Left kidney (tissue), 8 donors: ENCODE measurements around the gene GPX6. TPM values are rescaled to one million over a fixed set of nuclear protein-coding genes. Genes with fewer than 3 reads are reported as not detected.
"Not testable (repeated sequence)": the region's sequence is repeated elsewhere in the genome, so short reads cannot be mapped to it uniquely, and the experiment has no call there.

ENCODE experiments used
- DNase-seq: peaks from one replicate; pipeline ENCODE4 v3.0.0-alpha.2; 2013
- long read RNA-seq, 8 donors: transcript quantifications; one replicate each; lab custom pipeline, GENCODE V29; 2026
- polyA plus RNA-seq: library from polyadenylated mRNA; unstranded; fragments of 120-200 nt; gene quantifications from one replicate; pipeline ENCODE4 v1.2.1, GENCODE V29; 2013; ENCODE audit not compliant: insufficient read length

GPX6 gene, protein sequence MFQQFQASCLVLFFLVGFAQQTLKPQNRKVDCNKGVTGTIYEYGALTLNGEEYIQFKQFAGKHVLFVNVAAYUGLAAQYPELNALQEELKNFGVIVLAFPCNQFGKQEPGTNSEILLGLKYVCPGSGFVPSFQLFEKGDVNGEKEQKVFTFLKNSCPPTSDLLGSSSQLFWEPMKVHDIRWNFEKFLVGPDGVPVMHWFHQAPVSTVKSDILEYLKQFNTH
- polyA plus RNA-seq = not detected
- long read RNA-seq, donor 1 = 0 reads
- long read RNA-seq, donor 2 = 0 reads
- long read RNA-seq, donor 3 = 0 reads
- long read RNA-seq, donor 4 = 0 reads
- long read RNA-seq, donor 5 = 0 reads
- long read RNA-seq, donor 6 = 0 reads
- long read RNA-seq, donor 7 = 0 reads
- long read RNA-seq, donor 8 = 0 reads

DNA sequence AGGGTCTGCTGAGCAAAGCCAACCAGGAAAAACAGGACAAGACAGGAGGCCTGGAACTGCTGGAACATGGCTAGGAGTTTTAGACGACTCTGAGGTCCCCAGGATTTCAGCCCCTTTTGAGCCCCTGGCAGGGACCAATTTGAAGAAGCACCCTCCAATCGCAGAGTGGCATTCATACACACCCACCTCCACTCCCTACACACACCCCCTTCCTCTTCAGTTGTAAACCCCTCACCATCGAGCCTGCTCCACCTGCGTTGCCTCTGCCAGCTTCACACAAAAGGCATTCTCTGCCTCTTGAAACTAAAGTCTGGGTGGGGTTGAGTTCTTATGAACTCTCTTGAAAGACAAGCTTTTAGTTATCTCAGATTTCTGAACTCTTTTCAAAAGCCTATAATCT is at the start of gene GPX6:
Gene GPX6 (minus strand): TSS at position 118 of the 400 bp plus-strand sequence. CDS start 50 bp downstream, at position 68.
- no peak for DNase-seq

GRCh38 chr6:28563430-28564095 is 48.0 kb upstream of the GPX6 start:
- DNase-seq = no peak

- DNase-seq = no peak
Observed at GRCh38 chr6:28558629-28559028, 43.0 kb upstream of the GPX6 start.

GRCh38 chr6:28555136-28555535 is 39.5 kb upstream of the GPX6 start:
- DNase-seq = no peak

DNA sequence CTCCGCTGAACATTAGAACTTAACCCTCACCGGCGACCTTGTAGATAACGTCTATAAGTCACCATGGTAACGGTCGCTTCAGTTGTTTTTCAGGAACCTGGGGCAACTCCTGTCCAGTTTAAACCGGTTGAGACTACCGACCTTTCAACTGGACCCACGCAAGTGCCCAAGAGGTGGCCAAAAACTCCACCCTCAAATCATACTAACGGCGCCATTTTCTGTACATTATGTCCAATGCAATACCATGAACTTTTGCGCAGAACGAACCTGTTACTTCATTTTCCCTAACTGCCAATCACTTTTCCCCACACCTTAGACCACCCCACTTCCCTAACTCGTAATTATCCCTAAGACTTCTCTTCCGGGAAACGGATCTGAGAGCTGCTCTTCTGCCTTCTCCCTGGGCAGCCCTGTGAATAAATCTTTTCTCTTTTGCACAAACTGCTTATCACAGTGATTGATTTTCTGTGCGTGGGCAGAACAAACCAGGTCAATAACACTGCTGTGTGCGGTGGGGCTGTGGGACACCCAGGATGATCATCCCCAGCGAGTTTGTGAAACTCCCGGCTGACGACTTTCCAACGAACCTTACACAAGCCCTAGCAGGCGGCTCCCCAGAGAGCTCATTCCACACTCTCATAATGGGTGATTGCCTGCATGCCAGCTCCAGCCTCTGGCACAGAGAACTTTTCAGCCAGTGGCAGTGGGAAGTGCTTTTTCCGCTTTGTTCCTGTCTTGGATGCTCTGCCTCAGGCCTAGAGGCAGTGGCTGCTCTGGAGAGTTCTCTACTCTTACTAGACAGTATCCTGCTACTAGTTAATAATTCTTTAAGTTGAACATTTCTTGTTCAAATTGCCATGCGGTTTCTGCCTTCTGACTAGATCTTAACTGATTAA is 38.6 kb upstream of the GPX6 start:
- DNase-seq = peak; percentile 42

DNA sequence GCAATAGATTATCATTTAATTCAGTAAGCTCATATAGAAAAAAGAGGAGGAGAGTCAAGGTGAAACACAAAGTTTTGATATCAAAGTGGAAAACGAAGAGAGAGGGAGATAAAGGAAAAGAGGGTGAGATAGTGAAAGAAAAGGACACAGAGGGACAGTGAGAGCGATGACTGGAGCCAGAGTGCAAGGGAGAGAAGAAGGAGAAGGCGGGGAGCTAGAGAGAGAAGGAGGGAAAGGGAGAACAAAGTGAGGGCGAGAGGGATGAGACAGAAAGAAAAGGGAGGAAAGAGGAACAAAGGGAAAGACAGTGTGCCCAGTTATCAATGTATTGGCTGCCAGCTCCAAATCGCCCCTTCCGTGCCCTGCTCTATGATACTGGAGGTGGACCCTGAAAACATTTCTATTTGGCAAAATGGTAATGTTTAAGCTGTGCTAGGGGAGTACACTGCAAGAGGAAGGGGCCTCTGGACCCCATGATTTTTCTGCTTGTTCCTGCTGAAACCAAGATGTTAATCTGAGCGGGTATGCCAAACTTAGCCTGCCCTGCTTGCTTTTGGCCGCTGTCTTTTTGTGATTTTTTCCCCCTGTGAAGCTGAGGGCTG is 37.9 kb upstream of the GPX6 start:
- DNase-seq = no peak

DNA sequence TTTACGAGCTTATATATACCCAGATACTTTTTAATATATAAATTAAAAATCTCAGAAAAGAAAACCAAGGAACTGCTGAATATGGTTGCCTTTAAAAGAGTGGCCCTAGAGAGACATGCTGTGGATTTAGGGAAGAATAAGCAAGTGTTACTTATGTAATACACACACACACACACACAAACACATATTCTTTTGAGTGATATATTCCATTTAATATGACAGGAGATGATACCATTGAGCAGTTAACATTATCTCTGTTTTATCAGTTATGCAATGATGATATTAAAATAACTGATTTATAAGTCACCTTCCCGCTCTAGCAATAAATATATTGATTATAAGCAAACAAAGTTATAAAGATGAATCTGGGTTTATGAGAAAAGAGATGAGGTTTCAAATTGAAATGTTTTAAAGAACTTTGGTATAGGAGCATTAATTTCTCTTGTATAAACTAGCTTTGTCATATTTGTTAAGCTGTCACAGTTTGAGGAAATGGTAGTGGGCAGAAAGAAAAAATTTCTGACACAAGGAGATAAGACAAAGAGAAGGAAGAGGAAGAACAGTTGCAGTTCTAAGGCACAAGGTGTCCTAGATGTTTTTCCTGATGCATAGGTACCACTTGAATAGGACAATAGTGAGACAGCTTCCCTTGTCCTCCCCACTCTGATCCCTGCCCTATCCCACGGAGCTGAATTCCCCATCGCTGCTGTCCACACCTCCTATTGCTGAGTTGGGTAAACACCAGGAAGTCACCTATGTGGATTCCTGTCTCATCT is 36.5 kb upstream of the GPX6 start:
- DNase-seq = no peak

GRCh38 chr6:28547003-28547402 is 31.4 kb upstream of the GPX6 start:
- not testable (repeated sequence) for DNase-seq

- DNase-seq = no peak
Observed at GRCh38 chr6:28545955-28546354, 30.4 kb upstream of the GPX6 start.

GRCh38 chr6:28543651-28544610 is 28.3 kb upstream of the GPX6 start:
- DNase-seq = peak; percentile 47

DNA sequence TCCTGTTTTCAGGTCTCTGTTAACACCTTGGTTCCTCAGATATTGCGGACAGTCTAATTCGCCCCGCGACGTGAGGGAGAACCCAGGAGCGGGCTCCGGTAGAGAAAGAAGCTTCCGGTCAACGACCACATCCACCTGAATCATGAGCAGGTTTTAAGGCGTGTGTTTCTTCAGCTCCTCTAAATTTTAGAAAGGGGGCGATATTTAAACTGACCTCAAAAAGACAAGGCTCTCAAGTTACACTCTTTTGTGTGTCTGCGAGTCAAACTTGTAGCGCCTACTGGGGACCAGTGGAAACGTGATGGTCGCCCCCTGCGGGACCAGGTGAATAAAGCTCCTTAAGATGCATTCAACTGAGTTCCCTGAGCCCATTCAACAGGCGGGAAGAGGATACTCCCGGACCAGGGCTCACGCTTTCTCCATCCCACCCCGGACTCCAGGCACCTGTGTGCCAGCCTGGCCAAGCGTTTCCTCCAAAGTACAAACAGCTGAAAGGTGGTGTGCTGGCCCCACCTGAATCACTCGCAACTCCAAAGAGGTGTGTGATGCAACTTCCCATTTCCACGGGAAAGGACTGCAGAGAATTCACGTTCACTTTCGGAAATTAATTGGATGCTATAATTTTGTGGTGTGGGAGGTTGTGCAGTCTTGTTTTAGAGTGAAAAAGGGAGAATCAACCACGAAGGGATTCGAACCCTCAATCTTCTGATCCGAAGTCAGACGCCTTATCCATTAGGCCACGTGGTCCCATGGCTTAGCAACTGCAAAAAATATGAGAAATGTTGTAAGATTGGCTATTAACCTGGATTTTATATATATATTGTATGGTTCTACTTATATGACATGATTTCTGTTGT is 27.1 kb upstream of the GPX6 start:
- DNase-seq = peak; percentile 82

- DNase-seq = no peak
Observed at GRCh38 chr6:28541996-28542395, 26.4 kb upstream of the GPX6 start.

DNA sequence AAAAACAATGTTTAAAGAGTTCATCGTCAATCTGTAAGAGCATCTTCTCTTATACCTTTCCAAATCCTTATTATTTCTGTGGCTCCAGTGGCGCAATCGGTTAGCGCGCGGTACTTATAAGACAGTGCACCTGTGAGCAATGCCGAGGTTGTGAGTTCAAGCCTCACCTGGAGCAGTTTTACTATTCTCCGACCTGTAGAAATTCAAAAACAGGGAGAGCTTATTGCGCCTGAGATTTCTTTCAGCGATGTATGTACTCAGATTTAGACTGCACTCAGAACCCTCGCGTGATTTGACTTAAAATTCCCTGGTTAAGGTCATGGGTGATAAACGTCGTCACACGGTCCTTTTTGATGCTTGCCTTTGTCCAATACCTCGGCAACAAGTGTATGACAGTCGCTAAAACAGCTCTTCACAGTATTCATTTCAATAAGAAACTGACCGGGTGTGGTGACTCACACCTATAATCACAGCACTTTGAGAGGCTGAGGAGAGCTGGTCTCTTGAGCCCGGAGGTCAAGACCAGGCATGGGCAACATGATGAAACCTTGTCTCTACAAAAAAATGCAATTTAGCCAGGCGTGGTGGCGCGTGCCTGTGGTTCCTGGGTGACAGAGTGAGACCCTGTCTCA is 22.0 kb upstream of the GPX6 start:
- DNase-seq = peak; percentile 17

- peak; percentile 15 for DNase-seq
Observed at GRCh38 chr6:28537065-28537464, 21.5 kb upstream of the GPX6 start.

DNA sequence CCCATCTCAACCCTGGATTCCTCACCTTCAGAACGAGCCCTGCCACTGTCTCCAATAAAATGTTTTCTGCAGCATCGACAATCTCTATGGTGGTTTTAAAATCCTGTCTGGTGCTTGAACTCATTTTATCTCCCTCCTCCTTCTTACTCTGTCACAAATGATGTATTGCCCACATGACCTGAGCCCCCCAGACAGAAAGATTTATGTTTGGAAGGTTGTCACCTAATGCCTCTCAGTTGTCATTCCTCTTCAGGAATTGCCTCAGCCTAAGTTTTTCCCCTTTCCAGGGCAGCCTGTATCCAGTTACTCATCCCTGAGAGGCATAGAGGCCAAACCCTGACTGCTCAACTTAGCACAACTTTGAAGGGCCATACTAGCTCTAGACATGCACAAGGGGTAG is 19.3 kb upstream of the GPX6 start:
- DNase-seq = peak; percentile 12

DNA sequence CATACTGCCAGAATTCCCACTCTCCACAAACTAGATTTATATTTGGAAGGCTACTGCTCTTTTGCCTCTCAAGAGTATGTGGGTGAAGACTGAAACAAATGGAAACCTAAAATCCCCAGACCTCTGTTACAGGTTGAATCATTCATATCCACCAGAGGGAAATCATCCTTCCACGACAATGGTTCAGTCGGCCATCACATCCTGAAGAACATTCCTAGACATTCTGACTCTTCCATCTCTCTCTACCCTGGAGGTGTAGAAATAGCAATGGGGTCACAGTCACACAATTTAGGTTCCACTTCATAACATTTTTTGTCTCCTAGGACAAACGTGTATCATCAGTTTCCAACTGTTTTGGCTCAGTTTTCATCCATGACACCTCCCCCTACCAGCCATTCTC is 18.7 kb upstream of the GPX6 start:
- DNase-seq = no peak

GRCh38 chr6:28531479-28532128 is 16.0 kb upstream of the GPX6 start:
- no peak for DNase-seq

GRCh38 chr6:28530777-28531176 is 15.2 kb upstream of the GPX6 start:
- DNase-seq = no peak
